Spinal cord (tissue), 10 donors: Measurements from ENCODE around the gene SLC25A21. TPM values are rescaled to one million over a fixed set of nuclear protein-coding genes. Genes with fewer than 3 reads are reported as not detected.
"Not testable (repeated sequence)": the region's sequence is repeated elsewhere in the genome, so short reads cannot be mapped to it uniquely, and the experiment has no call there.

Source experiments
- DNase-seq, 6 donors: peaks; one replicate each; pipeline versions ENCODE4 v3.0.0 to v3.0.0-alpha.2; 2013 to 2015; ENCODE audit warnings: low spot score in 6 of 6, low read depth in 4 of 6
- H3K27ac ChIP-seq: one replicate; pipeline ENCODE4 v1.5.1; 2013; ENCODE audit warnings: low read depth, low read length, control low read depth
- H3K27me3 ChIP-seq: one replicate; pipeline ENCODE4 v1.6.1; 2013; ENCODE audit warnings: low read length; ENCODE audit not compliant: control insufficient read depth, insufficient read depth
- H3K36me3 ChIP-seq: one replicate; pipeline ENCODE4 v1.6.1; 2013; ENCODE audit warnings: low read length; ENCODE audit not compliant: control insufficient read depth, insufficient read depth
- H3K4me1 ChIP-seq: one replicate; pipeline ENCODE4 v1.6.1; 2013; ENCODE audit warnings: low read length; ENCODE audit not compliant: control insufficient read depth, insufficient read depth
- H3K4me3 ChIP-seq: one replicate; pipeline ENCODE4 v1.5.1; 2013; ENCODE audit warnings: low read depth, low read length, control low read depth
- H3K9me3 ChIP-seq: one replicate; pipeline ENCODE4 v1.6.1; 2013; ENCODE audit warnings: low read length; ENCODE audit not compliant: control insufficient read depth, insufficient read depth
- WGBS: methylation state at CpG from one replicate; pipeline ENCODE4 v1.1.5; 2013; ENCODE audit warnings: missing lambda C conversion rate; ENCODE audit not compliant: insufficient coverage; 5-methylcytosine and 5-hydroxymethylcytosine counted together
- polyA plus RNA-seq, 2 donors: library from polyadenylated mRNA; unstranded; fragments of 120-200 nt; gene quantifications; one replicate each; pipeline ENCODE4 v1.2.1, GENCODE V29; 2013; ENCODE audit not compliant: insufficient read length in 2 of 2
- total RNA-seq, 2 donors: library from RNA; depleted of rRNA in 1 of 2; stranded (reverse); fragments of 120-200 nt in 1 of 2; fragments of >200 nt in 1 of 2; gene quantifications; one replicate each; pipeline versions ENCODE4 v1.2.3 to v1.2.4, GENCODE V29; 2013 to 2014
- donor health status: healthy.

The SLC25A21 gene
- total and polyA plus RNA-seq, 4 donors: 0.99 to 4.5 (median 2.4) TPM

GRCh38 chr14:37202265-37202664 lies 29.9 kb upstream of the SLC25A21 start:
- Histone ChIP-seq H3K27me3 (no peaks in the 10 kb centered on the region), H3K4me1 (no peaks in the 10 kb centered on the region), H3K9me3 (peaks cover 8% of the 10 kb centered on the region), H3K27ac (no peak overlapping the region), H3K4me3 (no peak overlapping the region), H3K36me3 (no peaks in the 10 kb centered on the region)
- no peak for DNase-seq
- WGBS: no CpG with 5 or more reads among the region's 2 CpGs

GRCh38 chr14:37201724-37202123 lies 29.3 kb upstream of the SLC25A21 start:
- no peak for DNase-seq
- Histone ChIP-seq H3K36me3 (no peaks in the 10 kb centered on the region), H3K27ac (no peak overlapping the region), H3K27me3 (no peaks in the 10 kb centered on the region), H3K4me3 (no peak overlapping the region), H3K9me3 (peaks cover 8% of the 10 kb centered on the region), H3K4me1 (peaks cover 1% of the 10 kb centered on the region)
- WGBS: no CpG with 5 or more reads among the region's 2 CpGs

- Histone ChIP-seq H3K27ac (no peak overlapping the region), H3K4me1 (peaks cover 2% of the 10 kb centered on the region), H3K36me3 (no peaks in the 10 kb centered on the region), H3K4me3 (no peak overlapping the region), H3K27me3 (no peaks in the 10 kb centered on the region), H3K9me3 (no peaks in the 10 kb centered on the region)
- no peak for DNase-seq
- WGBS: no CpG with 5 or more reads among the region's 5 CpGs
Measured at GRCh38 chr14:37198907-37199306, 26.5 kb upstream of the SLC25A21 start.

- Histone ChIP-seq H3K36me3 (no peaks in the 10 kb centered on the region), H3K4me1 (peaks cover 2% of the 10 kb centered on the region), H3K27me3 (no peaks in the 10 kb centered on the region), H3K27ac (peak overlapping the region; percentile 84), H3K9me3 (no peaks in the 10 kb centered on the region), H3K4me3 (peak overlapping the region; percentile 79)
- DNase-seq: peak in 1 of 6 donors; percentile 17
- WGBS: 24% methylated on average over 7 of the region's 11 CpGs
Measured at GRCh38 chr14:37198273-37198598, 25.8 kb upstream of the SLC25A21 start.

GRCh38 chr14:37197421-37198272 lies 25.2 kb upstream of the SLC25A21 start, which contains the start of gene MIPOL1:
Gene MIPOL1, plus strand, starts transcription at chr14:37197937. Its CDS starts 49,952 bp downstream, at chr14:37247889.
- H3K4me1 ChIP-seq: peaks cover 2% of the 10 kb centered on the region
- peak within 1 kb of the TSS; percentile 79 for H3K4me3 ChIP-seq
- WGBS: under 1% methylated on average over 69 of the region's 70 CpGs
- DNase-seq: peak; percentile 67 to 95 (median 76)
- no peaks in the 10 kb centered on the region for H3K9me3 ChIP-seq
- no peaks in the 10 kb centered on the region for H3K36me3 ChIP-seq
- no peaks in the 10 kb centered on the region for H3K27me3 ChIP-seq
- peak within 1 kb of the TSS; percentile 84 for H3K27ac ChIP-seq

GRCh38 chr14:37196604-37197420 lies 24.4 kb upstream of the SLC25A21 start:
- Histone ChIP-seq H3K27ac (peak overlapping the region; percentile 84), H3K4me3 (peak overlapping the region; percentile 79)
- WGBS: 93% methylated on average over 10 of the region's 17 CpGs

GRCh38 chr14:37195327-37195726 lies 22.9 kb upstream of the SLC25A21 start:
- no peaks in the 10 kb centered on the region for H3K36me3 ChIP-seq
- no peak overlapping the region for H3K27ac ChIP-seq
- DNase-seq: no peak
- WGBS: 57% methylated on average over 1 of the region's 1 CpG
- H3K4me3 ChIP-seq: no peak overlapping the region
- H3K4me1 ChIP-seq: peaks cover 2% of the 10 kb centered on the region
- H3K27me3 ChIP-seq: no peaks in the 10 kb centered on the region
- H3K9me3 ChIP-seq: no peaks in the 10 kb centered on the region

More at GRCh38 chr14:37196604-37197420, 24.4 kb upstream of the SLC25A21 start:
- H3K36me3 ChIP-seq: no peaks in the 10 kb centered on the region
- H3K27me3 ChIP-seq: no peaks in the 10 kb centered on the region
- H3K4me1 ChIP-seq: peaks cover 2% of the 10 kb centered on the region
- no peaks in the 10 kb centered on the region for H3K9me3 ChIP-seq
- no peak for DNase-seq

- WGBS: no CpG with 5 or more reads among the region's 2 CpGs
- no peaks in the 10 kb centered on the region for H3K36me3 ChIP-seq
- H3K27me3 ChIP-seq: no peaks in the 10 kb centered on the region
- H3K9me3 ChIP-seq: no peaks in the 10 kb centered on the region
- no peak overlapping the region for H3K4me3 ChIP-seq
- no peak for DNase-seq
- peaks cover 2% of the 10 kb centered on the region for H3K4me1 ChIP-seq
- no peak overlapping the region for H3K27ac ChIP-seq
Measured at GRCh38 chr14:37194698-37195097, 22.3 kb upstream of the SLC25A21 start.

- WGBS: no CpG with 5 or more reads among the region's 2 CpGs
Measured at GRCh38 chr14:37189733-37190132, 17.3 kb upstream of the SLC25A21 start.

More at GRCh38 chr14:37189733-37190132, 17.3 kb upstream of the SLC25A21 start:
- H3K36me3 ChIP-seq, H3K9me3 ChIP-seq, H3K4me3 ChIP-seq, DNase-seq, H3K4me1 ChIP-seq, H3K27ac ChIP-seq, H3K27me3 ChIP-seq: not testable (repeated sequence)
